Measurements from ENCODE around the gene DNAJB8.

The DNAJB8 gene

GRCh38 chr3:128482666-128483656 is 16.3 kb upstream of the DNAJB8 start:
- no peak for DNase-seq

DNA sequence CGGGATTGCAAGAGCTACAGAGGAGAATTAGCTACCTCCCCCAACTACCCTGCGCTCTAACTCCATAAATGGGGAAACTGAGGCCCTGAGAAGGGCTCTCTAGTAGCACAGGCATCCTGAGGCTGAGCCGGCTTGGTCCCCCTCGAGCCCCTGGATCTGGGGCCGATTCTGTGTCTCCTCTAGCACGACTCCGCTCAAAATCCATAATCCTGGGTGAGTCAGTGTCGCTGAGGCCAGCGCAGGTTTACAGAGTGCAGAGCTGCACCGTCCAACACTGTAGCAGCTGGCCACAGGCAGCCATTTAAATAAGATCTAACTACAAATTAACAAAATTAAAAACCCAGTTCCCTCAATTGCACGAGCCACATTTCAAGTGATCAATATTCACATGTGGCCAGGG is 15.5 kb upstream of the DNAJB8 start:
- no peak for DNase-seq

- no peak for DNase-seq
Measured at GRCh38 chr3:128481438-128481942, 14.8 kb upstream of the DNAJB8 start.

DNA sequence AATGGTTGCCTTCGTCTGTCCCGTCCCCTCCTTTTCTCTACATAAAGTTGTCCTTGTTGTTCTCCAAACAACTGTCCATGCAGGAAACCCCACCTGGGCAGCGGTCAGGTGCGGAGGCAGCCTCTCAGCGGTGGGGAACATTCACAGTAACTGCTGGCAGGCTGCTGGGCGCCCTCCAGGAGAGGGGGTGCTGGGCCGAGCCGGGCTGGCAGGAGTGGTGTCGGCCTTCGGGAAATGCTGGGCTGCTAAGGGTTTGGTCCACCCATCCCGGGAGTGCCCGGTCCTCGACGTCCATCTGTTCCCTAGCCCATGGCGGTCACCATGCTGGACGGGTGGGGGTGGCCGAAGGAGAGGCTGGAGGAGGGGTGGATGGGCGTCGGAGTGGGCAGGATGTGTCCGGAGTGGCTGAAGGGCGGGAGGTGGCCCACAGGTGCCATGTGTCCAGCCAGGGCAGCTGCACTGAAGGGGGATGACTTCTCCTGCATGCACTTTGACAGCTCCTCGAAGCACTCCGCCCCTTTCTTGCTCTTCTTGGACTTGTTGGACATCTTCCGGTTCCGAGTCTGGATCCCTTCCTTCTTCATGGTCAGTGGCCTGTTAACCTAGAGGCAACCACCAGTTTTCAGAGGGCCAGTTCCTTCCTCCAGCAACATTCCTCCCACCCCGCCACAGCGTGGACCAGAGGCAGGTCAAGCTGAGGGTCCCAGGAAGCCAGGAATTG is 14.2 kb upstream of the DNAJB8 start:
- DNase-seq: no peak

DNA sequence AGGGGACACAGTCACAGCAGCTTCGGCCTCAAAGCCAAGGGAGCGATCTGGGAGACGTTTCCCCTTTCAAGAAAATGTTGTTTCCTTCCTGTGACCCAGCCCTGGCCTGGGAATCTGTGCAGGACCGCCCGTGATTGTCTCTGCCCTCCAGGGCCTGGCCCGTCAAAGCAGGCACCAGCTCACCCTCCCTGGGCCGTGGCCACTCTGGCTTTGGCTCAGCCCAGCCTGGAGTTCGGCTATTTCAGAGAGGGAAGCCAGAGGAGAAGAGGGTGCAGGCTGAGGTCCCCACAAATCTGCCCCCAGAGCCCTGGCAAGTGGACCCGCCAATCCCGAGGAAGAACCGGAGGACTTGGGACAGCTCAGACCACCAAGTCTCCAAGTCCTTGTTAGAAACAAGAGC is 13.6 kb upstream of the DNAJB8 start:
- no peak for DNase-seq

DNA sequence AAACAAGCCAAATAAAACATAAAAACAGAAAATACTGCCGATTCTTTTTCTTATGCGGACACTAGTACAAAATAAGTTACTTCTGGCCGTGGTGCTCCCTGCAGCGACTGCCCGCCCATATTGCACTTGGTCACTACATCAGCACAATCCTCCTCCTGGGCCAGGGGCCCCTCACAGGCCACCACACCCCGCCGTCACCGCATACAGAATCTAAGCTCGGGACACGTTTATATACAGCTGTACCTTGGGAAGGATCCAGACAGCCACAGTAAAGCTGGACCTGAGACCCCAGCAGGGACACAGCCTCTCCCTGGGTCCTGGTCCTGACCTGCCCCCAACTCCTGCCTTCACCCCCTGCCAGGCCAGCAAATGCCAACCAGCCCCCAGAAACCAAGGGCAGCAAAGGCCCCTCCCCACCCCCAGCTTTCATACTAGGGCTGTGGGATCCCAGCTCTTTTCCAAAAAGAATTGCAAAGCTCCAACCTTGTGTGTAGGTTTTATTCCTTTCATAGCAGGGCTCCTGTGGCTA is 12.9 kb upstream of the DNAJB8 start:
- no peak for DNase-seq

GRCh38 chr3:128478576-128479506 is 12.2 kb upstream of the DNAJB8 start:
- no peak for DNase-seq

- DNase-seq: no peak
Measured at GRCh38 chr3:128476659-128477058, 10.0 kb upstream of the DNAJB8 start.

DNA sequence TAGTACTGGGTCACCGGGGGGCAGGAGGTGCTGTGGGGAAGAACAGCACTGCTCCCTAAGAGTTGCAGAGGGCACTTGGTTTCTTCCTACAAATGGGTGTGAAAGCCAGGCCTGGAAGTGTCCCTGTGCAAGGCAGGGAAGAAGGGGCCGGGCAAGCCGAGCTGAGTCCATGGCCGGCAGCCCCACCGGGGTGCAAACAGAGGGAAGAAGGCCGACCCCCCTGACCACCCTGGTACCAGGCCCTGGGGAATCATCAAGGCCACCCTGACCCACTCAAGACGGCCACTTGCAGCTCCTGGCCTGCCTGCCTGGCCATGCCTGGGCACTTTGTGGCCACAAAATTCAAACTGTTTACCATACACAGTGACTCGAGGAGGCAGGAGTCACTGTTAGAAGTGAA is 8.7 kb upstream of the DNAJB8 start:
- DNase-seq: no peak

GRCh38 chr3:128473737-128474136 is 7.0 kb upstream of the DNAJB8 start:
- DNase-seq: no peak

- DNase-seq: no peak
Measured at GRCh38 chr3:128473180-128473519, 6.5 kb upstream of the DNAJB8 start.

DNA sequence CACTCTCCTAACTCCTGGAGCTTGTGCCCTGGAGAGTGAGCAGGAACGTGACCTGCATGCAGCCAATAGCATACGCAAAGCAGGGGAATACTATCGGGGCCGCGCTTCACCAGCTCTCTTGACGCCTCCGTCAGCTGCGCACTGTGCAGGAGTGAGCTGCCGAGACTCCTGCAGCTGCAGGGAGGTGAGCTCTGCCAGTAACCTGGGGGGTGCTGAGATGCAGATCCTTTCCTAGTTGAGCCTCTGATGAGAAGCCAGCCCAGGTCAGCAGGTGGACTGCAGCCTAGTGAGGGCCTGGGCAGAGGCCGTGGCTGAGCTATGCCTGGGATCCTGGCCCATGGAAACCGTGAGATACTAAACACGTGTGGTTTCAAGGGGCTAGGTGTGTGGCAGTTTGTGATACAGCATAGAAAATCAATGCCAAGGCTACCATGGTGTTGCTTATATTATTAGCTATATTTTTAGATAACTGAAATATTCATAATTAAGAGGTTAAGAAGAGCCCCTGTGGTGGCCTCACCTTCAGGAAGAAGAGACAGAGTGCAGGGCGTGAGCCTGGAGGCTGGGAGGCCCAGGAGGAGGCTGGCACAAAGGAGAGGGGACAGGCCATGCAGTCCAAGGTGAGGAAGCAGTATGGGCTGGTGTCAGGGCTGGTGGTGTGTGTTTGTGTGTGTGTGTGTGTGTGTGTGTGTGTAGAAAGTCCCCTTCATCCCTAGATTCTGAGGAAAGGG is 5.9 kb upstream of the DNAJB8 start:
- no peak for DNase-seq

GRCh38 chr3:128471720-128472119 is 5.0 kb upstream of the DNAJB8 start:
- DNase-seq: no peak

- DNase-seq: no peak
Measured at GRCh38 chr3:128471110-128471509, 4.4 kb upstream of the DNAJB8 start.

GRCh38 chr3:128470134-128470899 is 3.6 kb upstream of the DNAJB8 start:
- DNase-seq: no peak

GRCh38 chr3:128469556-128469955 is 2.9 kb upstream of the DNAJB8 start:
- no peak for DNase-seq

- no peak for DNase-seq
Measured at GRCh38 chr3:128468791-128469527, 2.3 kb upstream of the DNAJB8 start.

GRCh38 chr3:128468285-128468790 is 1.6 kb upstream of the DNAJB8 start:
- no peak for DNase-seq

GRCh38 chr3:128464702-128465101 is 2.0 kb downstream of the DNAJB8 start:
- DNase-seq: no peak

- no peak for DNase-seq
Measured at GRCh38 chr3:128464188-128464587, 2.5 kb downstream of the DNAJB8 start.

Data from NCI-H1092 treated with DMSO at 0.1 percent for 48 hours (cell line).